Stimulated activated CD8-positive, alpha-beta memory T cell treated with anti-CD3 and anti-CD28 coated beads, Interleukin-4, amount 100 ng/mL, for 4 hours (primary cell): Measurements from ENCODE around the gene KRT12.

Experiments used
- DNase-seq, 2 donors: peaks; one replicate each; pipeline ENCODE4 v3.0.0-alpha.2; 2020; ENCODE audit warnings: low read depth in 2 of 2, low spot score in 1 of 2

Gene KRT12

GRCh38 chr17:40846515-40847144 is 20.4 kb downstream of the KRT12 start:
- DNase-seq: no peak

- DNase-seq: no peak
Observed at GRCh38 chr17:40844671-40845107, 22.3 kb downstream of the KRT12 start.

- no peak for DNase-seq
Observed at GRCh38 chr17:40843242-40843641, 23.8 kb downstream of the KRT12 start.

- DNase-seq: no peak
Observed at GRCh38 chr17:40841246-40841645, 25.8 kb downstream of the KRT12 start.

- no peak for DNase-seq
Observed at GRCh38 chr17:40839194-40839593, 27.8 kb downstream of the KRT12 start.

- DNase-seq: no peak
Observed at GRCh38 chr17:40836020-40836419, 31.0 kb downstream of the KRT12 start.

GRCh38 chr17:40833882-40834281 is 33.1 kb downstream of the KRT12 start:
- DNase-seq: no peak

GRCh38 chr17:40832840-40833239 is 34.2 kb downstream of the KRT12 start:
- no peak for DNase-seq

GRCh38 chr17:40830085-40830776 is 36.8 kb downstream of the KRT12 start:
- no peak for DNase-seq

GRCh38 chr17:40828454-40829044 is 38.5 kb downstream of the KRT12 start:
- DNase-seq: no peak

- DNase-seq: no peak
Observed at GRCh38 chr17:40827746-40828453, 39.1 kb downstream of the KRT12 start.

- no peak for DNase-seq
Observed at GRCh38 chr17:40825599-40825998, 41.4 kb downstream of the KRT12 start.

GRCh38 chr17:40824015-40824832 is 42.8 kb downstream of the KRT12 start:
- DNase-seq: no peak

GRCh38 chr17:40822132-40822812 is 44.8 kb downstream of the KRT12 start, which contains the start of gene KRT10:
KRT10 (minus strand) TSS chr17:40822614; CDS start chr17:40822585, 29 bp downstream.
- DNase-seq: no peak

- DNase-seq: no peak
Observed at GRCh38 chr17:40821536-40821935, 45.5 kb downstream of the KRT12 start.

GRCh38 chr17:40820228-40820838 is 46.7 kb downstream of the KRT12 start:
- no peak for DNase-seq

- DNase-seq: no peak
Observed at GRCh38 chr17:40819528-40820125, 47.4 kb downstream of the KRT12 start.

- DNase-seq: peak; percentile 63 to 69
Observed at GRCh38 chr17:40818733-40819527, 48.1 kb downstream of the KRT12 start.

- no peak for DNase-seq
Observed at GRCh38 chr17:40818343-40818732, 48.7 kb downstream of the KRT12 start.
